SK-N-SH treated with all-trans-retinoic acid at 6 μM for 48 hours (cell line): ENCODE measurements around the gene PSAP.

Source experiments
- ATAC-seq: fragments of 200-7000 bp; cut with Tn5 transposase; 3 replicates; pipeline ENCODE4 v1.9.1; 2020; ENCODE audit warnings: mild to moderate bottlenecking, moderate library complexity
- ARNTL ChIP-seq: fragments of 450-650 bp; formaldehyde crosslinking; IDR thresholded peaks from 2 replicates; pipeline ENCODE4 v1.5.0; 2020; ENCODE audit warnings: low read depth, mild to moderate bottlenecking, moderate library complexity, borderline replicate concordance
- CREB5 ChIP-seq: fragments of 250-450 bp; sonication (Bioruptor Pico); IDR thresholded peaks from 2 replicates; pipeline ENCODE4 v1.5.1; 2020; ENCODE audit warnings: low read depth, mild to moderate bottlenecking, moderate library complexity
- CSDC2 ChIP-seq: fragments of 250-450 bp; sonication (Bioruptor Pico); IDR thresholded peaks from 2 replicates; pipeline ENCODE4 v1.5.0; 2020; ENCODE audit warnings: mild to moderate bottlenecking, moderate library complexity
- CSRNP3 ChIP-seq: fragments of 250-450 bp; sonication (Bioruptor Pico); IDR thresholded peaks from 2 replicates; pipeline ENCODE4 v1.5.1; 2021; ENCODE audit warnings: mild to moderate bottlenecking, moderate library complexity
- ESRRG ChIP-seq: fragments of 250-450 bp; sonication (Bioruptor Pico); IDR thresholded peaks from 2 replicates; pipeline ENCODE4 v1.6.1; 2021; ENCODE audit warnings: mild to moderate bottlenecking
- PATZ1 ChIP-seq: fragments of 250-450 bp; sonication (Bioruptor Pico); IDR thresholded peaks from 2 replicates; pipeline ENCODE4 v1.8.0; 2020; ENCODE audit warnings: mild to moderate bottlenecking, moderate library complexity, borderline replicate concordance
- POU6F1 ChIP-seq: fragments of 250-450 bp; sonication (Bioruptor Pico); IDR thresholded peaks from 2 replicates; pipeline ENCODE4 v1.8.0; 2021; ENCODE audit warnings: low read depth, mild to moderate bottlenecking, moderate library complexity, borderline replicate concordance
- PPARA ChIP-seq: fragments of 250-450 bp; sonication (Bioruptor Pico); IDR thresholded peaks from 2 replicates; pipeline ENCODE4 v1.5.0; 2020; ENCODE audit warnings: mild to moderate bottlenecking, borderline replicate concordance
- RARB ChIP-seq: fragments of 250-450 bp; sonication (Bioruptor Pico); IDR thresholded peaks from 2 replicates; pipeline ENCODE4 v1.8.0; 2021; ENCODE audit warnings: mild to moderate bottlenecking, moderate library complexity
- SNAI2 ChIP-seq: fragments of 250-450 bp; sonication (Bioruptor Pico); IDR thresholded peaks from 2 replicates; pipeline ENCODE4 v1.5.0; 2020; ENCODE audit warnings: mild to moderate bottlenecking, moderate library complexity
- TCF4 ChIP-seq: fragments of 250-450 bp; sonication (Bioruptor Pico); IDR thresholded peaks from 2 replicates; pipeline ENCODE4 v1.8.0; 2021; ENCODE audit warnings: mild to moderate bottlenecking, moderate library complexity, borderline replicate concordance
- TOX ChIP-seq: fragments of 250-450 bp; sonication (Bioruptor Pico); IDR thresholded peaks from 2 replicates; pipeline ENCODE4 v1.8.0; 2021; ENCODE audit warnings: mild to moderate bottlenecking, moderate library complexity, borderline replicate concordance
- TSHZ2 ChIP-seq: fragments of 250-450 bp; sonication (Bioruptor Pico); IDR thresholded peaks from 2 replicates; pipeline ENCODE4 v1.5.0; 2020; ENCODE audit warnings: mild to moderate bottlenecking, moderate library complexity
- ZC3H10 ChIP-seq: fragments of 250-450 bp; sonication (Bioruptor Pico); IDR thresholded peaks from 2 replicates; pipeline ENCODE4 v1.5.1; 2021; ENCODE audit warnings: mild to moderate bottlenecking, moderate library complexity
- ZFP3 ChIP-seq: fragments of 250-450 bp; sonication (Bioruptor Pico); IDR thresholded peaks from 2 replicates; pipeline ENCODE4 v1.5.0; 2020; ENCODE audit warnings: mild to moderate bottlenecking, moderate library complexity
- ZFP30 ChIP-seq: fragments of 450-650 bp; formaldehyde crosslinking; IDR thresholded peaks from 2 replicates; pipeline ENCODE4 v1.5.0; 2022; ENCODE audit warnings: mild to moderate bottlenecking, moderate library complexity
- ZNF565 ChIP-seq: fragments of 450-650 bp; formaldehyde crosslinking; conservative IDR thresholded peaks from 2 replicates; pipeline ENCODE4 v1.5.0; 2020; ENCODE audit warnings: low read depth, mild to moderate bottlenecking, moderate library complexity
- ZNF70 ChIP-seq: fragments of 450-650 bp; formaldehyde crosslinking; IDR thresholded peaks from 2 replicates; pipeline ENCODE4 v1.5.0; 2020; ENCODE audit warnings: mild to moderate bottlenecking, moderate library complexity
- ZNF8 ChIP-seq: fragments of 450-650 bp; formaldehyde crosslinking; IDR thresholded peaks from 2 replicates; pipeline ENCODE4 v1.5.0; 2020; ENCODE audit warnings: mild to moderate bottlenecking, moderate library complexity

The PSAP gene

GRCh38 chr10:71788954-71789353 lies 62.1 kb downstream of the PSAP start:
- no peak for TF ChIP-seq ESRRG (CRISPR knock-in tag)
- no peak for TF ChIP-seq ZNF565 (CRISPR knock-in tag)
- no peak for TF ChIP-seq ZFP3 (CRISPR knock-in tag)
- TF ChIP-seq ZC3H10 (CRISPR knock-in tag) = no peak
- no peak for TF ChIP-seq ARNTL (CRISPR knock-in tag)
- TF ChIP-seq TCF4 (CRISPR knock-in tag) = no peak
- TF ChIP-seq ZNF70 (CRISPR knock-in tag) = no peak
- TF ChIP-seq POU6F1 (CRISPR knock-in tag) = no peak
- TF ChIP-seq, all 23 proteins: peak for 0
- ATAC-seq = no peak

- no peak for ATAC-seq
- no peak for TF ChIP-seq ZFP30 (CRISPR knock-in tag)
- no peak for TF ChIP-seq PATZ1 (CRISPR knock-in tag)
- no peak for TF ChIP-seq TOX (CRISPR knock-in tag)
- TF ChIP-seq CSDC2 (CRISPR knock-in tag) = no peak
- TF ChIP-seq TSHZ2 (CRISPR knock-in tag) = no peak
- TF ChIP-seq POU6F1 (CRISPR knock-in tag) = no peak
- no peak for TF ChIP-seq SNAI2 (CRISPR knock-in tag)
- TF ChIP-seq ZNF565 (CRISPR knock-in tag) = no peak
- TF ChIP-seq ESRRG (CRISPR knock-in tag) = no peak
- no peak for TF ChIP-seq PPARA (CRISPR knock-in tag)
- TF ChIP-seq ZNF8 (CRISPR knock-in tag) = no peak
- TF ChIP-seq CSRNP3 = no peak
- no peak for TF ChIP-seq CREB5 (CRISPR knock-in tag)
- no peak for TF ChIP-seq ARNTL (CRISPR knock-in tag)
- no peak for TF ChIP-seq ZC3H10 (CRISPR knock-in tag)
- TF ChIP-seq ZFP3 (CRISPR knock-in tag) = no peak
- TF ChIP-seq RARB = no peak
- TF ChIP-seq ZNF70 (CRISPR knock-in tag) = no peak
- no peak for TF ChIP-seq TCF4 (CRISPR knock-in tag)
Measured at GRCh38 chr10:71784679-71785272, 66.3 kb downstream of the PSAP start.
